SK-N-SH treated with all-trans-retinoic acid at 6 μM for 48 hours (cell line): ENCODE data around the gene ARVCF.

Experiments
- CSDC2 ChIP-seq: fragments of 250-450 bp; sonication (Bioruptor Pico); IDR thresholded peaks from 2 replicates; pipeline ENCODE4 v1.5.0; 2020; ENCODE audit warnings: mild to moderate bottlenecking, moderate library complexity
- ESRRG ChIP-seq: fragments of 250-450 bp; sonication (Bioruptor Pico); IDR thresholded peaks from 2 replicates; pipeline ENCODE4 v1.6.1; 2021; ENCODE audit warnings: mild to moderate bottlenecking
- GLIS3 ChIP-seq: fragments of 250-450 bp; sonication (Bioruptor Pico); IDR thresholded peaks from 2 replicates; pipeline ENCODE4 v1.5.0; 2020; ENCODE audit warnings: mild to moderate bottlenecking, moderate library complexity
- PPARA ChIP-seq: fragments of 250-450 bp; sonication (Bioruptor Pico); IDR thresholded peaks from 2 replicates; pipeline ENCODE4 v1.5.0; 2020; ENCODE audit warnings: mild to moderate bottlenecking, borderline replicate concordance
- RARB ChIP-seq: fragments of 250-450 bp; sonication (Bioruptor Pico); IDR thresholded peaks from 2 replicates; pipeline ENCODE4 v1.8.0; 2021; ENCODE audit warnings: mild to moderate bottlenecking, moderate library complexity
- ZFP3 ChIP-seq: fragments of 250-450 bp; sonication (Bioruptor Pico); IDR thresholded peaks from 2 replicates; pipeline ENCODE4 v1.5.0; 2020; ENCODE audit warnings: mild to moderate bottlenecking, moderate library complexity
- ZNF565 ChIP-seq: fragments of 450-650 bp; formaldehyde crosslinking; conservative IDR thresholded peaks from 2 replicates; pipeline ENCODE4 v1.5.0; 2020; ENCODE audit warnings: low read depth, mild to moderate bottlenecking, moderate library complexity
- ZNF8 ChIP-seq: fragments of 450-650 bp; formaldehyde crosslinking; IDR thresholded peaks from 2 replicates; pipeline ENCODE4 v1.5.0; 2020; ENCODE audit warnings: mild to moderate bottlenecking, moderate library complexity
- TF ChIP-seq, protein P1 (sequence below): fragments of 250-450 bp; sonication (Bioruptor Pico); IDR thresholded peaks from 2 replicates; pipeline ENCODE4 v1.5.1; 2020; ENCODE audit warnings: low read depth, mild to moderate bottlenecking, moderate library complexity
- TF ChIP-seq, protein P2 (sequence below): fragments of 250-450 bp; sonication (Bioruptor Pico); IDR thresholded peaks from 2 replicates; pipeline ENCODE4 v1.8.0; 2020; ENCODE audit warnings: mild to moderate bottlenecking, moderate library complexity, borderline replicate concordance
- TF ChIP-seq, protein P3 (sequence below): fragments of 250-450 bp; sonication (Bioruptor Pico); IDR thresholded peaks from 2 replicates; pipeline ENCODE4 v1.8.0; 2021; ENCODE audit warnings: low read depth, mild to moderate bottlenecking, moderate library complexity, borderline replicate concordance
- TF ChIP-seq, protein P4 (sequence below): fragments of 250-450 bp; sonication (Bioruptor Pico); IDR thresholded peaks from 2 replicates; pipeline ENCODE4 v1.5.1; 2021; ENCODE audit warnings: mild to moderate bottlenecking, moderate library complexity

DNA sequence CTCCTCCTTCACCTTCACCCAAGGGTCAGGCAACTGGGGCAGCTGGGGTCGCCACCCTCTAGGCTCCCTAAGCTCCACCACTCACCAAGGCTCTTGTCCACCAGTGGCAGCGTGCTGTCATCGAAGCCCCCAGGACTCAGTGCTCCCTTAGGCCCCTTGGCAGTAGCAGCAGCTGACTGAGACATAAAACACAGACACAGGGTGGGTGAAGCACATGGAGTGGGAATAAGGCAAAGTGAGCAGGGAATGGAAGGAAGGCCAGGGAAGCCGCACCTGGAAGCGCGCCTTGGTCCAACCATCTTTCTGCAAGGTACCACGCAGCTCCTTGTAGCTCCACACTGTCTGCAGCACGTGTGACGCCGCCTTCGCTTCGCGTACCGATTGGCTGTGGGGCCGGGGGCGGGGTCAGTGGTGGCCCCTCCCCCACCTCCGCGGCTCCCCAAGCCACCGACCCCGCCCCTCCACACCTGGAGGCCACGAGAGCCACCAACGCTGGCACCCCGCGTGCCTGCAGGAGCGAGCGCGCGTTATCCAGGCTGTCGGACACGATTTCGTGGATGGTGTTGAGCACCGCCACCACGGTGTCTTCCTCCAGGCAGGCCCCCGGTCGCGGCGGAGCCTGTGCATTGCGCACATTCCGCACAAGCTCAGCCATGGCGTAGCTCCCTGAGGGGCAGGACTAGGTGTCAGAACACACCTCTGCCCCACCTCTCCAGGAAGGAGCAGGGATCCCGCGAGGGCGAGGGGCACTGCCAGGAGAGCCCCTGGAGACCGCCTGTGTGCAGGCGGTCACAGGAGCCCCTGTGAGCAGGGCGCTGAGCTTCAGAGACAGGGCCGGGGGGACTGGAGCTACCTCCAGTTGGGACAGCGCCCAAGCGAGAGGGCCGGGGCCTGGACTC, 43.7 kb downstream of the ARVCF start:
- TF ChIP-seq ESRRG (CRISPR knock-in tag) (no peak), PPARA (CRISPR knock-in tag) (no peak), CSDC2 (CRISPR knock-in tag) (no peak), ZFP3 (CRISPR knock-in tag) (no peak), GLIS3 (CRISPR knock-in tag) (no peak), ZNF8 (CRISPR knock-in tag) (no peak), RARB (CRISPR knock-in tag) (no peak), ZNF565 (CRISPR knock-in tag) (no peak)
- TF ChIP-seq, protein P1, sequence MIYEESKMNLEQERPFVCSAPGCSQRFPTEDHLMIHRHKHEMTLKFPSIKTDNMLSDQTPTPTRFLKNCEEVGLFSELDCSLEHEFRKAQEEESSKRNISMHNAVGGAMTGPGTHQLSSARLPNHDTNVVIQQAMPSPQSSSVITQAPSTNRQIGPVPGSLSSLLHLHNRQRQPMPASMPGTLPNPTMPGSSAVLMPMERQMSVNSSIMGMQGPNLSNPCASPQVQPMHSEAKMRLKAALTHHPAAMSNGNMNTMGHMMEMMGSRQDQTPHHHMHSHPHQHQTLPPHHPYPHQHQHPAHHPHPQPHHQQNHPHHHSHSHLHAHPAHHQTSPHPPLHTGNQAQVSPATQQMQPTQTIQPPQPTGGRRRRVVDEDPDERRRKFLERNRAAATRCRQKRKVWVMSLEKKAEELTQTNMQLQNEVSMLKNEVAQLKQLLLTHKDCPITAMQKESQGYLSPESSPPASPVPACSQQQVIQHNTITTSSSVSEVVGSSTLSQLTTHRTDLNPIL, result no peak
- TF ChIP-seq, protein P2, sequence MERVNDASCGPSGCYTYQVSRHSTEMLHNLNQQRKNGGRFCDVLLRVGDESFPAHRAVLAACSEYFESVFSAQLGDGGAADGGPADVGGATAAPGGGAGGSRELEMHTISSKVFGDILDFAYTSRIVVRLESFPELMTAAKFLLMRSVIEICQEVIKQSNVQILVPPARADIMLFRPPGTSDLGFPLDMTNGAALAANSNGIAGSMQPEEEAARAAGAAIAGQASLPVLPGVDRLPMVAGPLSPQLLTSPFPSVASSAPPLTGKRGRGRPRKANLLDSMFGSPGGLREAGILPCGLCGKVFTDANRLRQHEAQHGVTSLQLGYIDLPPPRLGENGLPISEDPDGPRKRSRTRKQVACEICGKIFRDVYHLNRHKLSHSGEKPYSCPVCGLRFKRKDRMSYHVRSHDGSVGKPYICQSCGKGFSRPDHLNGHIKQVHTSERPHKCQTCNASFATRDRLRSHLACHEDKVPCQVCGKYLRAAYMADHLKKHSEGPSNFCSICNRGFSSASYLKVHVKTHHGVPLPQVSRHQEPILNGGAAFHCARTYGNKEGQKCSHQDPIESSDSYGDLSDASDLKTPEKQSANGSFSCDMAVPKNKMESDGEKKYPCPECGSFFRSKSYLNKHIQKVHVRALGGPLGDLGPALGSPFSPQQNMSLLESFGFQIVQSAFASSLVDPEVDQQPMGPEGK, result no peak
- TF ChIP-seq, protein P3, sequence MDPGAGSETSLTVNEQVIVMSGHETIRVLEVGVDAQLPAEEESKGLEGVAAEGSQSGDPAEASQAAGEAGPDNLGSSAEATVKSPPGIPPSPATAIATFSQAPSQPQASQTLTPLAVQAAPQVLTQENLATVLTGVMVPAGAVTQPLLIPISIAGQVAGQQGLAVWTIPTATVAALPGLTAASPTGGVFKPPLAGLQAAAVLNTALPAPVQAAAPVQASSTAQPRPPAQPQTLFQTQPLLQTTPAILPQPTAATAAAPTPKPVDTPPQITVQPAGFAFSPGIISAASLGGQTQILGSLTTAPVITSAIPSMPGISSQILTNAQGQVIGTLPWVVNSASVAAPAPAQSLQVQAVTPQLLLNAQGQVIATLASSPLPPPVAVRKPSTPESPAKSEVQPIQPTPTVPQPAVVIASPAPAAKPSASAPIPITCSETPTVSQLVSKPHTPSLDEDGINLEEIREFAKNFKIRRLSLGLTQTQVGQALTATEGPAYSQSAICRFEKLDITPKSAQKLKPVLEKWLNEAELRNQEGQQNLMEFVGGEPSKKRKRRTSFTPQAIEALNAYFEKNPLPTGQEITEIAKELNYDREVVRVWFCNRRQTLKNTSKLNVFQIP (CRISPR knock-in tag), result no peak
- TF ChIP-seq, protein P4, sequence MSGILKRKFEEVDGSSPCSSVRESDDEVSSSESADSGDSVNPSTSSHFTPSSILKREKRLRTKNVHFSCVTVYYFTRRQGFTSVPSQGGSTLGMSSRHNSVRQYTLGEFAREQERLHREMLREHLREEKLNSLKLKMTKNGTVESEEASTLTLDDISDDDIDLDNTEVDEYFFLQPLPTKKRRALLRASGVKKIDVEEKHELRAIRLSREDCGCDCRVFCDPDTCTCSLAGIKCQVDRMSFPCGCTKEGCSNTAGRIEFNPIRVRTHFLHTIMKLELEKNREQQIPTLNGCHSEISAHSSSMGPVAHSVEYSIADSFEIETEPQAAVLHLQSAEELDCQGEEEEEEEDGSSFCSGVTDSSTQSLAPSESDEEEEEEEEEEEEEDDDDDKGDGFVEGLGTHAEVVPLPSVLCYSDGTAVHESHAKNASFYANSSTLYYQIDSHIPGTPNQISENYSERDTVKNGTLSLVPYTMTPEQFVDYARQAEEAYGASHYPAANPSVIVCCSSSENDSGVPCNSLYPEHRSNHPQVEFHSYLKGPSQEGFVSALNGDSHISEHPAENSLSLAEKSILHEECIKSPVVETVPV, result no peak
